Measurements from ENCODE around the gene FLNB. TPM values are rescaled to one million over a fixed set of nuclear protein-coding genes. Genes with fewer than 3 reads are reported as not detected.

The FLNB gene
- total RNA-seq, 1 donor from 2014 or later, result 103 TPM

DNA sequence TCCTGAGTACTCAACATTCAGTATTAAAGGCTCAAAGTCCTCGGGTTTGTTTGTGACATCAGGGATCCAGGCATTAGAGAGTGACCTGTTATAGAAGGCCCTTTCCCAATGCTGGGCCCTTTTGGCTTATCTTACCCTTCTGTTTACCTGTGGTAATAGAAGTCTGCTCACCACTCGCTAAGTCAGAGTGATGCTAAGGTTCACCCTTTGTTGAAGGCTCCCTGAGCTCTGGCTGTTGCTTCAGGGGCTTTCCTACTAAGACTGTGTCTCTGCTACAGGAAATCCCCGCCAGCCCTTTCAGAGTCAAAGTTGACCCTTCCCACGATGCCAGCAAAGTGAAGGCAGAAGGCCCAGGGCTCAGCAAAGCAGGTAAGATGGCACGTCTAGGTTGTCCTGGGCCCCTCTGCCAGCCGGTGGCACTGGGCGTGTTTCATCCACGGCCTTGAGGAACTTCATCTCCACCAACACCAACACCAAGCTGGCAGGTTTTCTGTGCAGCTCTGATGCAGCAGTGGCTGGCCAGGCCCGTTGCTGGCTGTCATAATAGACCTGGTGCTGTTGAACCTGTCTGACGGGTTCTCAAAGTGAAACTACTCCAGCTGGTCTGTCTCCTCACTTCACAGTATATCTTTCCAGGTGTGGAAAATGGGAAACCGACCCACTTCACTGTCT lies 103.4 kb downstream of the FLNB start:
- H3K9me3 Mint-ChIP-seq (ENCODE audit: low read depth), result no peaks in the 10 kb centered on the region

DNA sequence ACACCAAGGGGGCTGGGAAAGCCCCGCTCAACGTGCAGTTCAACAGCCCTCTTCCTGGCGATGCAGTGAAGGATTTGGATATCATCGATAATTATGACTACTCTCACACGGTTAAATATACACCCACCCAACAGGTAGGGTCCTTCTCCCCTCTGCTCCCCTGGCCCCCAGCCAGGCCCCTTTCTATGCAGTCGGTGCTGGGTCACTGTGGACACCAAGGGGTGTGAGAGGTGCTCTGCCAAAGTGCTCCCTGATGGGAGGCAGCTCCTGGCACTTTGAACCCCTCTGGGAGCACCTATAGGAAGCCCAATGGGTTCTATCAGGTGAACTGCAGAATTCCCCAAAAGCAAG lies 103.9 kb downstream of the FLNB start:
- Mint-ChIP-seq H3K27ac (peak overlapping the region; percentile 93), H3K4me1 (ENCODE audit: low read depth) (peaks cover 19% of the 10 kb centered on the region), H3K4me3 (ENCODE audit: low read depth) (no peak overlapping the region), H3K9me3 (ENCODE audit: low read depth) (no peaks in the 10 kb centered on the region), H3K36me3 (ENCODE audit: insufficient read depth) (peaks cover 33% of the 10 kb centered on the region), H3K27me3 (no peaks in the 10 kb centered on the region)
- TF ChIP-seq, protein P1, sequence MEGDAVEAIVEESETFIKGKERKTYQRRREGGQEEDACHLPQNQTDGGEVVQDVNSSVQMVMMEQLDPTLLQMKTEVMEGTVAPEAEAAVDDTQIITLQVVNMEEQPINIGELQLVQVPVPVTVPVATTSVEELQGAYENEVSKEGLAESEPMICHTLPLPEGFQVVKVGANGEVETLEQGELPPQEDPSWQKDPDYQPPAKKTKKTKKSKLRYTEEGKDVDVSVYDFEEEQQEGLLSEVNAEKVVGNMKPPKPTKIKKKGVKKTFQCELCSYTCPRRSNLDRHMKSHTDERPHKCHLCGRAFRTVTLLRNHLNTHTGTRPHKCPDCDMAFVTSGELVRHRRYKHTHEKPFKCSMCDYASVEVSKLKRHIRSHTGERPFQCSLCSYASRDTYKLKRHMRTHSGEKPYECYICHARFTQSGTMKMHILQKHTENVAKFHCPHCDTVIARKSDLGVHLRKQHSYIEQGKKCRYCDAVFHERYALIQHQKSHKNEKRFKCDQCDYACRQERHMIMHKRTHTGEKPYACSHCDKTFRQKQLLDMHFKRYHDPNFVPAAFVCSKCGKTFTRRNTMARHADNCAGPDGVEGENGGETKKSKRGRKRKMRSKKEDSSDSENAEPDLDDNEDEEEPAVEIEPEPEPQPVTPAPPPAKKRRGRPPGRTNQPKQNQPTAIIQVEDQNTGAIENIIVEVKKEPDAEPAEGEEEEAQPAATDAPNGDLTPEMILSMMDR (IDR thresholded peaks at IDR 0.05; ENCODE audit: unreplicated experiment), result no peak
- DNase-seq (ENCODE audit: low spot score, unreplicated experiment), result no peak

More for the DNA sequence above, 103.4 kb downstream of the FLNB start:
- Mint-ChIP-seq H3K36me3 (ENCODE audit: insufficient read depth) (peaks cover 33% of the 10 kb centered on the region), H3K4me1 (ENCODE audit: low read depth) (peaks cover 19% of the 10 kb centered on the region), H3K4me3 (ENCODE audit: low read depth) (no peak overlapping the region), H3K27me3 (no peaks in the 10 kb centered on the region), H3K27ac (peak overlapping the region; percentile 93)
- TF ChIP-seq, protein P1 (IDR thresholded peaks at IDR 0.05; ENCODE audit: unreplicated experiment), result no peak
- peak; percentile 38 for DNase-seq (ENCODE audit: low spot score, unreplicated experiment)

DNA sequence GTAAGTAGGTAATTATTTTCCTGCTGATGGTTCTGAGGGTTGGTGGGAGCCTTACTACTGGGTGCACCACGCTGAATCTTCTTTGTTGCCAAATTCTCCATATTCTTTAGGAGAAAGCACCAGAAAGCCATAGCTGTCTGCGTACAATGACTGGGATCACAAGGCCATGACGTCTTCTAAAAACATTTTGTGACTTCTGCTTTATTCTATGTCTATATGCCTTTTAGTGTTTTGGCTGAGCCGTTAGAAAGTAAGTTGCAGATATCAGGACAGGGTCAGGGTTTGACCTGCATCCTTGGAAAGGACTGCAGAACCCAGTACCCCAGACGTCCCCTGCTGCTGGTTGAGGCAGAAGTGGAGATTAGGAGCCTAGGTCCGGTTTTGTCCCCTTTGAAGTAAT lies 107.0 kb downstream of the FLNB start:
- peaks cover 17% of the 10 kb centered on the region for H3K36me3 Mint-ChIP-seq (ENCODE audit: insufficient read depth)
- TF ChIP-seq, protein P1 (IDR thresholded peaks at IDR 0.05; ENCODE audit: unreplicated experiment), result no peak
- peaks cover 24% of the 10 kb centered on the region for H3K4me1 Mint-ChIP-seq (ENCODE audit: low read depth)
- no peak for DNase-seq (ENCODE audit: low spot score, unreplicated experiment)
- no peaks in the 10 kb centered on the region for H3K9me3 Mint-ChIP-seq (ENCODE audit: low read depth)
- H3K27me3 Mint-ChIP-seq, result no peaks in the 10 kb centered on the region
- H3K4me3 Mint-ChIP-seq (ENCODE audit: low read depth), result no peak overlapping the region
- no peak overlapping the region for H3K27ac Mint-ChIP-seq

DNA sequence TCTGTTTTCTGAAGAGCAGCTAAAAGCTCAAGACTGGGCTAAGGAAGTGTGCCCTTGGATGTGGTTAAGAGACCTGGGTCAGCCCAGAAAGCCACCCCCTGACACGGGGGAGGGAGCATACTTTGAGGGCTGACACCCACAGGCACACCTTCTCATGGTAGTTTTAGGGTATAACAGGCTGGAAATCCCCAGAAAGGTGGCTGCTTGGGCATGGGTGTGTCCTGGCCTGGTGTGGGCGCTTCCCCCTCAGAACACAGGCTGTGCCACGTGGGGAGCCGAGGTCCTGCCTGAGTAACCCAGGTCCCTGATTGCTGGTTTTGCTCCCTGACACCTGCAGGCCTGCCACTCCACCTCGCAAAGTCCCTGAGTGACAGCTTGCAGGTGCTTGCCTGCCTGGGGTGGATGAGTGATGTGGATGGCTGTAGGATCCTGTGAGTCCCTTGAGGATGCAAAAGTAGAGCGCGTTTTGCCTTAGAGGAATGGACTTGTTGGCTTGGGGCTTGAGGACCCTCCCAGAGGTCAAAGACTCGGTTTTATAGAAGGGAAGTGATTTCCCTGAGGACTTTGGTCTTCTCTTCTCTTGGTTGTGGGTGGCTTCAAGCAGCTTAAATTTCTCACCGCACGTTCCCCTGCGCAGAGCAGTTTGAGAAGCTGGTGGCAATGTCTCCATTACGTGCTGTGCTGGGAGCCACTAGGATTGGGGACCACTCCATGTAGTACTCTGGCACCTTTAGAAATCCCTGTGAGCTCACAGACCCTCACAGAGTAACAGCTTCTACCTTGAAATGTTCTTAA lies 108.1 kb downstream of the FLNB start:
- Mint-ChIP-seq H3K27ac (no peak overlapping the region), H3K4me1 (ENCODE audit: low read depth) (peaks cover 24% of the 10 kb centered on the region), H3K9me3 (ENCODE audit: low read depth) (no peaks in the 10 kb centered on the region), H3K4me3 (ENCODE audit: low read depth) (no peak overlapping the region), H3K36me3 (ENCODE audit: insufficient read depth) (peaks cover 19% of the 10 kb centered on the region), H3K27me3 (no peaks in the 10 kb centered on the region)
- TF ChIP-seq, protein P1 (IDR thresholded peaks at IDR 0.05; ENCODE audit: unreplicated experiment), result no peak
- no peak for DNase-seq (ENCODE audit: low spot score, unreplicated experiment)

DNA sequence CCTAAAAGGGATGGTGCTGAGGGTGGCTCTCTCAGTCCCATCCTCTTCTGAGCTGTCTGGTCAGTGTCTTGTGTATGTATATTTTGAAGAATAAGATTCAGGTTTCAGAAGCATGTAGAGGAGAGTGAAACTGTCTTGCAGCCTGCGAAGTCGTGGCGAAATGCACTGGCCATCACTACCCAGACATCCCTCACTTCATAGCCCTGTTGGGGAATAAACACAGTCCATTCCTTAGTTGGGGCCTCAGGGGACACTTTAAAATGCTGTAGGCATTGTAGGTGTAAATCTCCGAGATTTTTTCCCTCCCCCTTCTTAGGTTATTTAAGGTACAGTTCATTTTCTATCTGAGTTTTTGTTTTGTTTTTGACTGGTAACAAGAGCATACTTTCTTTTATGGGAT lies 108.8 kb downstream of the FLNB start:
- no peak overlapping the region for H3K27ac Mint-ChIP-seq
- H3K27me3 Mint-ChIP-seq, result no peaks in the 10 kb centered on the region
- no peak overlapping the region for H3K4me3 Mint-ChIP-seq (ENCODE audit: low read depth)
- TF ChIP-seq, protein P1 (IDR thresholded peaks at IDR 0.05; ENCODE audit: unreplicated experiment), result no peak
- no peak for DNase-seq (ENCODE audit: low spot score, unreplicated experiment)
- peaks cover 17% of the 10 kb centered on the region for H3K4me1 Mint-ChIP-seq (ENCODE audit: low read depth)
- H3K36me3 Mint-ChIP-seq (ENCODE audit: insufficient read depth), result peaks cover 19% of the 10 kb centered on the region
- H3K9me3 Mint-ChIP-seq (ENCODE audit: low read depth), result no peaks in the 10 kb centered on the region

Measured in progenitor cell of endocrine pancreas (in vitro differentiated cells).